GM19043 (cell line): Measurements from ENCODE around the gene ARMC2.
"Not testable (repeated sequence)": the region's sequence is repeated elsewhere in the genome, so short reads cannot be mapped to it uniquely, and the experiment has no call there.

Experiments
- ATAC-seq: cut with Tn5 transposase; IDR thresholded peaks from one replicate; pipeline ENCODE4 v1.9.1; 2021; ENCODE audit warnings: low read depth; ENCODE audit not compliant: unreplicated experiment

Gene ARMC2

DNA sequence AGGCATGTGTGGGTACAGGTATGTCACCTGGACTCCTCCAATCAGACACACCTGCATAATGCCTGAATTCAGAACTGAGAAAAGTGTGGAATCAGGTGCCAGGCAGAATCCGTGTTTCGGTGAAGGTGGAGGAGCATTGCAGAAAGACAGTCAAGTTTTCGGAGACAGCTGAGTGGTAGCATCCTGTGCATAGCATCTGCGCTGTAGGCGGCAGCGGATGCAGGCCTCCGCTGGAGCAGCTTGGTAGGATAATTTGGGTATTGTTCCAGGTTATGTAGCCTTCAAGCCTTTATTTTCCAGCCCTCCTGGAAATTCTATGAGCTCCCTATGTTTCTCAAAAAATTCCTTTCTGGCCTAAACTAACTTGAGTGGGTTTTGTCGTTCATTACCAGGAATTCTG is 15.5 kb upstream of the ARMC2 start:
- no peak for ATAC-seq

DNA sequence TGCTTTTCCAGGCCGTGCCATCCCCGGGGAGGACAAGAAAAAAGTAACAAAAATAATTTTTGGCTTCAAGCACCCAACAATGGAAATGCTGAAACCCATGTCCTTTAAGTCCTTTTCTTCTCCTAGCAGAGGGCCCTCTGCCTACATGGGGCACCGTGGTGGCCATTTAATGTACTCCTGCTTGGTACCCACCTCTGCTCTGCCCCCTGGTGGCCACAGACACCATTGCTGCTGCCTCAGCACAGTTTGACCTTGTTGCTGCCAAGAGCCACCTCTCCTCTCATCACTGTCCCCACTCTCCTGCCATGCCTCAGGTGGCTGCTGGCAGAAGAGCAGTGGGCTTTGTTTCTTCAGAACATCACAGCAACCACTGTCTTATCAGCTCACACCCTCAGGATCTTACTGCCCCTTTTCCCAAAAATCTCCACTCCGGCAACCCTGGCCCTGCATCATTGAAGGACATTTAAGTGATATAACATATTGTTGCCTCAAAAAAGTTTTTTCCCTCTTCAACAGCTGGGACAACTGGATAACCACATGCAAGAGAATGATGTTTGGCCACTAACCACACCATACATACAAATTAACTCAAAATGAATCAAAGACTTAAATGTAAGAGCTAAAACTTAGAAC is 12.9 kb upstream of the ARMC2 start:
- ATAC-seq = peak; percentile 81

DNA sequence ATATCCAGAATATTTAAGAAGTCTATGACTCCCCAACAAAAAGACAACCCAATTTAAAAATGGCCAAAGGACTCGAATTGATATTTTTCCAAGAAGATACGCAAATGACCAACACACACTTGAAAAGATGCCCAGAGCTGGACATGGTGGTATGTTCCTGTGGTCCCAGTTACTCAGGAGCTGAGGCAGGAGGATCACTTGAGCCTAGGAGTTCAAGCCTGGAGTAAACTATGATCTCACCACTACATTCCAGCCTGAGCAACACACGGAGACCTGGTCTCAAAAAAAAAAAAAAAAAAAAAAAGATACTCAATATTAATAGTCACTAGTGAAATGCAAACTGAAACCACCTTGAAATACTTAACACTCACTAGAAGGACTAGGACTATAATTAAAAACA is 12.2 kb upstream of the ARMC2 start:
- ATAC-seq = no peak

DNA sequence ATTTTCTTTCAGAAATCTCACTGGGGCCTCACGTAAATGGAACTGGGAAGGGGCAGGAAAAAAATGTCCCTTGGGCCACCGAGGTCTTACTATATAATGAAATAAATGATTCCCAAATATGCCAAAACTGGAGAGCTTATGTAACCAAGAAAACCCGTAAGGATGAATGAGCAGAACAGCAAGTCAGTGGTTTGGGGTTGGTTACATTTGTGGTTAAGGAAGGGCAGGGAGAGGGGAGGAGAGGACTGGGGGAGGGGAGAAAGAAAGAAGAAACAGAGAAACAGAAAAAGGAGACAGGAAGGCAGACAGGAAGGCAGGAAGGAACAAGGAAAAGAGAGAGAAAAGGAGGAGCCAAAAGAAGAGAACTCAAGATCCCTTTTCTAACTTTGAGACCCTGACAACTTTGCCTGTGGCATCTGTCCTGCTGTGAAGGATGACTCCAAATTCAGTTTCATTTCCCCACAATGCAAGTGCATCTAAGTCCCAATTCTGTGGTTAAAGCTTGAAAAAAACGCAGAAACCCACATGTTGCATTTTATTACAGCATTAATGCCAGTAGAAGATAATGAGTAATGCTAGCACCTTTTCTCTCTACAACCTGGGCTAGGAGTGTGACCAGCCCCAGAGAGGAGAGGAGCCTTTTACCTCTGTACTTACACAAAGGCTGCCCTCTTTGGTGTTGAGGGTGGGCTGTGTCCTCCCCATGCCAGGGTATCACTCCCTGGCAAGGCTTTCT is 10.8 kb upstream of the ARMC2 start:
- no peak for ATAC-seq

DNA sequence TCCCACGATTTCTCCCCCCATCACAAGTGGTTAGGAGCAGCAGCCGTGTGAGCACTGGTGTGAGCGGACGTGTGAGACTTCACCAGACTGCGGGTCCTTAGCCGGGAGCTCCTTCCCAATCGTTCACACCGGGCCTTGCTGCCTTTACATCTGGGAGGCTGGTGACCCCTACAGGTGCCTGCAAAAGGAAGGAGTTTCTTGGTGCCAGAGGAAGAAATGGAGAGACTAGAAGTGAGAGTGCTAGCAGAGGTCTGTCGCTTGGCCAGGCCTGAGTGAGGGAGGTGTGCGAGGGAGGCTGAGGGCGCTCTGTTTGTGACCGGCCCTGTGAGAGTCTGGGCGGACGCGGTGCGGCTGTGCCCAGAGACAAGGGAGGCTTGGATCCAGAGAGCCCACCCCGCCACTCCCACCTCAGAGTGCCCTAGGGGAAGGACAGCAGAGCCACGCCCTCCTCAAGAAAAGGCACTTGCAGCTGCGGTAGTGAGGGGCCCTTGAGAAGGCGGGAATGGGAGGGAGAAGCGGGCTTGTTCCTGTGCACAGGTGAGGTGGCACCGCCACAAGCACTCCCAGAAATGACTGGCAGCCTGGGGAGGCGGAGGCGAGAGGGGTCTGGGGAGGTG is 10.0 kb upstream of the ARMC2 start:
- ATAC-seq = no peak

DNA sequence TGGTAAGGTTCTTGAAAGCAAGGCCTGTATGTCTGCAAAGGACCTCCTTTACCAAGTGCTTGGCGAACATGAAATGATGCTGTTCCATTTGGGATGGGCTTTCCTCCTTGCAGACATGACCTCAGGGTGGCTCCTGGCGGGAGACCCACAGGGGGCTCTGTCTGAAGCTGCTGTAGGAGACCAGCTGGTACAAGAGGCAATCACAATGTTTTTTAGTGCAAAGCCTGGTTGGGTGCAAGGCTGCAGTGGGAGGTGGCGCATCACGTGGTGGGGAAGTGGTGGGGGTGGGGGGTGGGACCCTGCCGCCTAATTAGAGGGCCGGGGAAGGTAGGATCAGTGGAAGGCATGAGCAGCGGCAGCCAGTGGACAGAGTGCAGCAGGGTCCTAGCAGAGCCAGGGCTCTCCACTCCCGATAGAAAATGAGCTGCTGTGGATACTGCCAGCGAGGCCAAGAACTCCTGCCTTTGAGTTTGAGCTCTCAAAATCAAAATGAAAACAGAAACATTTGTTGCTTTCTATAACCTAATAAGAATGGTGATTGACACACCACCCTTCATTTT is 9.1 kb upstream of the ARMC2 start:
- no peak for ATAC-seq

DNA sequence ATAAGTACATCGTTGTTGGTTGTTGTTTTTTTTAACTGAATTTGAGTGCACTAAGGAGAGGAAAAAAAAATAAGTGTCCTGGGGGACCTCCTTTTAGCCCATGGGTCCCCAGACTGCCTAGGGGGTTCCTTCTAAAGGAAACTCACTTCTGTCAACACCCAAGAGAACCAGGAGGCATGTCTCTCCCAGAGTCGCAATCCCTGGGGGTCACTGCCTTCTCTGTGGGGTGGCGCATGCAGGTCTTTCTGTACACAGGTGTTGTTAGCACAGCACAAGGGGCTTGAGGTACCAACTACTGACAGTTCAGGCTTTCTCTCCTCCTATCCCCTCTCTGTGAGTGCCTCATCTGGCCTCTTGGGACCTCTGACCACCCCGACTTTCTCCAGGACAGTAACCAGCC is 7.3 kb upstream of the ARMC2 start:
- ATAC-seq = no peak

DNA sequence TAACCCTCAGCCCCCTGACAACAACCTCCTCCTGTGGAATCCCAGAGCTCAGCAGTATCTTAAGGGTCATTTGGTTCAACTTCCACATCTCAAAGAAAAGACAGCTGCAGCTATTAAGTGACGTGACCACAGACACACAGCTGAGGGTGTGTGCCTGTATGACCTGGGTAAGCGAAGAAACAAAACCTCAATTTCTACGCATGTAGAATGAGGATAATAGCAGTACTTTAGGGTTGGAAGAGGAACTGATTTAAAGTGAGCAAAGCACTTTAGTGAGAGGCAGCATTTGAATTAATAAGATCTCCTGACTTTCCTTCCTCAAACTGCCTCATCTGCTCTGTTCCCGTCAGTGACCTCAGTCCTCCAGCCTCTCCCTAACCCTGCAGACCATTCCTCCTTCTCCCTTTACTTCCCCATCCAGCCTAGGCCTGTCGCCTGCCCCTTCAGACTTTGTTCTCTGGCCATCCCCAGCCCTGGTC is 6.8 kb upstream of the ARMC2 start:
- ATAC-seq = no peak

DNA sequence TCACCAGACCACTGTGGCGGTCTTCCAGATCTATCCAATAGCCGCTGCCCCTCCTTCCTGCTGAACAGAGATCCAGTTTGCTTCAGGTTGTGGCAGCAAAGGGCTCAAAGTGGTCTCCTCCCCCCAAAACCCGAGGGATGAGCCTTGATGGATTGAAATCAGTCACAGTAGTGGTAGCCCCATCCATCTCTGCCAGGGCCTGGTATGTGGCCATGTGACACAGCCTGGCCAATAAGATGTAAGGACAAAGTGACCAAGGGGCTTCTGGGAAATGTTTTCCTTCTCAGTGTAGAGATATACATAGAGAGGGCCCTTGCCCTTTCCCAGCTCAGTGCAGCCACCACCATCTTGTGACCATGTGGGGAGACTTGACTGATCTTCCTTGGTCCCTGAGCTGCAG is 4.1 kb upstream of the ARMC2 start:
- no peak for ATAC-seq

DNA sequence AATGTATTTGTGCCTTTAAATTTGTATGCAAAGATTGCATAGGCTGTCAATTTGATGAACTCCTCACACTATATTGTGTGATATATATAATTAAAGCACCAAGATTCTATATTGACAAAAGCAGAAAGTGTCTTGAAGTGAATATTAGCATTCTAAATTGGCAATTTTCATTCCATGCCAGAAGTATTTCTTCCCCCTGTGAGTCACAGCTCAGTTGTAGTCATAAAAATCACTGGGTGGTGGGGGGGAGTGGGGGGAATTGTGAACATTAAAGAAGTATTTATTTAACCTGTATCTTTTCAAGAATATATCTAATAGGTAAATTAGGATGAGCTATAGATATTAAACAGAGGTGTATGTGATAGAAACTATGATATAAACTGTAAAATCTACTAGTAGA is 3.1 kb upstream of the ARMC2 start:
- ATAC-seq = no peak

DNA sequence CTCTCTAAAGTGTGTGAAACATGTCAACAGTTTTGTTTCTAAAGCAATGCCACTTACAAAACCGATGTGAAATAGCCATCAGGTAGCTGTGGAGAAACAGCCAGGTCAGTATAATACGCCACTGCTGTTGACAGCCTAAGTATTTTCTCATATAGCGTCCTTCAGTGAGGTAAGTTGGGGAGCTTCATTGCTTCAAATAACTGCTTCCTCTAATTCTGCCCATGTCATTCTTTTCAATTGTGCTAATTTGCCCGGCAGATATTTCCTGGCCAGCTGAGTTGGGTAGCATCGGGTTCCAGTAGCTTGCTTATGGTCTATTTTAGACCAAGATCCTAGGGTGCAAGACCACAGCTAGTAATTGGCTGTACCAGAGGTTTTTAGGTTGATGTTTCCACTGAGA is 2.1 kb upstream of the ARMC2 start:
- no peak for ATAC-seq

DNA sequence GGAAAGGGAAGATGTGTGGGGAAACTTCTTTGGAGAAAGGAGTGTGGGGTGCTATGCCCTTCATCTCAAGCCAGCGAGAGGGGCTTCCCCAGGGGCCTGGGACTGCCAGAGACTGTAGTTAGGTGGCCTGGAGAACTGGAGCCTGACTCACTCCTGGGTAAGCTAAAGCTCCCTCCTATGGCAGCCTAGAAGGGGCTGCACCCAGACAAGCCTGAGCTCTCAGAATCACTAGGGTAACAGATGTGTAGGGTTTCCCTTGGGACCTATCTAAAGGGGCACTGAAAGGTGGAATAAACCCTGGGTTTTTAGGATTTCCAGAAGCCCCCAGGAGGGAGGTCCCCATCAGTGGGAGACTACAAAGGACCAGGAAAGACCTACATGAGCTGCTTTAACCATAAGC is 1.6 kb upstream of the ARMC2 start:
- no peak for ATAC-seq

DNA sequence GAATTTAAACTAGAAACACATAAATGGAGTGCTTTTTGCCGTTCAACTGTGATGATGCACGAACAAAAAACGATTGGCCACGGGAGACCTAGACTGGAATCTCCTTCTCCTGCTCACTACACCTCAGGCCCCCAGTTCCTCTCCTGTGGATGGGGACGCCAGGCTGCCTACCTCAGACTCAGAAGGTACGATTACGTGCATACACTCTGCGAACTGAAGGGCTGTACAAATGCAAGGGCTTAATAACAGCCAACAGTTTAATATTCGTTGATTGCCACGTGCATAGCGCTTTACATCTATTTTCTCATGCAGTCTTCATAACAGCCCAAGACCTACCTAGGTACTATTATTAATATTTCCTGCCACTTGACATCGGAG is 495 bp upstream of the ARMC2 start:
- ATAC-seq = no peak

DNA sequence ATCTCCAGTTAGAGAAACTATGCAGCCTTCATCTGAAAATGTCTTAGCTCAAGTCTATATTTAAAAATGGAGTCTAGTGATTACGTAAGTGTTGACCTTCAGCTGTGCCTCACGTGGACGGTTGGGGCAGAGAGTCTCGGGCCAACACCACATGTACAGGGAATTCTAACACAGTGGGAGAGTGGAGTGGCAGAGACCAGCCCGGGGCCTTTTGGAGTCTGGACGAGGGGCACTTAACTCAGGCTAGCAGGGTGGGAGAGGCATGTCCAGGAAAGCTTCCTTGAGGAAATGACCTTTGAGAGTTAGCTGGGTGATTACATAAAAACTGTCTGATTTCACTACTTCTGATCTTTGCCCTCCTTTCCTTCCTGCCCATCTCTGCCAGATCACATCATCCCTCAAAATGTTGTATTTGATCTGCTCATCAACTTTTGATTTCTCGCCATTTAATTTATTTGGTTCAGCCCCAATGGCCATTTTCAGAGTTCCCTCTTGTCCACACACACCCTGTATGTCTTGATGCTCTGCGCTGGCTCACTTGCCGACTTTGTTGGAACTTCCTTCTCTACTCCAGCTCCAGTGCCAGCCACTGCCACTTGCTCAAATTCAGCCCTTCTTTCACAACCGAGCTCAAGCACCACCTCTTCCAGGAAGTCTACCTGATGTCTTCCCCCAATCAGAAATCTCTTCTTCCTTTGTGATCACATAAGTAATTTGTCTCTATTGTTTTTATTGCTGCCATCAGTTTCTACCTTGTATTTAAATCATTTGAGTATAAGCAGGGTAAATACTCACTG is 2.6 kb downstream of the ARMC2 start:
- ATAC-seq = no peak

DNA sequence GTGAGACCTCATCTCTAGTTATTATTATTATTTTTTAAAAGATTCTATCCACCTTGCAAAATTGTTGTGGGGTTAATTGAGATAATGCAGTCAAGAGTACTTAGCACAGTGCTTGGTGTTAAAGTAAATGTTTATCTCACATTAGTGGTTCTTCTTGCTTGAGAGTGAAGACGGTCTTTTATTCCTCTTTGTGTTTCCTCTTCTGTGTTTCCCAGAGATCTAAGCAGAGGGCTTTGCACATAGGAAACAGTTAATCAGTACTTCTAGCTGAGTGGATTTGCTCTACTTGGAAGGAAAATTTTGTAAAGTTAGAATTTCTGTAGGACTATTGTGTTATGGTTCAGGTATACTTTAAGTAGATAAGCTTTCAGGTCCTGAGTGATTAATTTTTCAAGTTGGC is 3.5 kb downstream of the ARMC2 start:
- no peak for ATAC-seq

DNA sequence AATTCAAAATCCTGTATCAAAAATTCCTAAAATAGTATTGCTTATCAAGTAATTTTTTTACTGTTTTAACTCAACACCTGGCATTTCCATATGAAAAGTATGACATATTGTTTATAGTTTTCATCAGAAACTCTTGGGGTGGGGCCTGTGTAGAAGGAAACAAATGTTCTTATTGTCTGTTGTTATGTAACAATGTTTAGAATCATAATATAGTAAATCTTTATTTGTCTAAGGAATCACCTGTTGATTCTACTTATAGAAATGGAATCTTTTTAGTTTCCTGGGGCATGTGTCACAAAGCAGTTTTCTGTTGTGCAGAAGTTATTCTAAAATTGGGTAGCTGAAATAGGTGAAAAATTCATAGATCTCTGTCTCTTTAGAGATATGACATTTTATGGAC is 4.9 kb downstream of the ARMC2 start:
- no peak for ATAC-seq

DNA sequence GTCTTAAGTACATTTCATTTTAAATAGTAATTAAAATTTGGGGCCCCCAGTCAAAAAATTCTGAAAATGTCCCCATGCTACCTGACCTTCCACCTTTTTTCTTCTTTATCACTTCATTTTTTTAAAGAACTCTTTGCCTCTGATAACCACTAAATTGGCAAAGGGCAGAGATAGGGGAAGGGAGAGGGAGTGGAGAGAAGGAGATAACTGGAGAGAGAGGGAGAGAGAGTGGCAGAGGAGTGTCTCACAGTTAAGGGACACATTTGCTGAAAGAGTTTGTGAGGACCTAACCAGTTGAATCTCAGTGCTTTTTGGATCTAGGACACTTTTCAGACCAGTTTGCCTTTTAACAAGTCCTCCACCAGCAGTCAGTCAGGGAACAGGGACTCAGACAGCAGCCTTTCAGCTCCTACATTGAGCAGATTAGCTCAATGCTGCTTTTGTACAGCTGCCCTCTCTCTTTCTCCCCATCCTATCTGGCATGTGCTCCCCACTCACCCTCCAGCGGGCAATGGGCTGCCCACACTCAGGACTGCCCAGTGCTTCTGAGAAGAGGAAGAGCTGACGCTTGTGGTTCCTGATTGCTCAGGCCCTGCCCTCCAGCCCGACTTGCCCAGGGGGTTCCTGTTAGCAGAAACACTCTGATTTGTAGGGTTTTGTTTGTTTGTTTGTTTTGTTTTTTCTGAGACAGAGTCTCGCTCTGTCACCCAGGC is 14.4 kb downstream of the ARMC2 start:
- no peak for ATAC-seq

DNA sequence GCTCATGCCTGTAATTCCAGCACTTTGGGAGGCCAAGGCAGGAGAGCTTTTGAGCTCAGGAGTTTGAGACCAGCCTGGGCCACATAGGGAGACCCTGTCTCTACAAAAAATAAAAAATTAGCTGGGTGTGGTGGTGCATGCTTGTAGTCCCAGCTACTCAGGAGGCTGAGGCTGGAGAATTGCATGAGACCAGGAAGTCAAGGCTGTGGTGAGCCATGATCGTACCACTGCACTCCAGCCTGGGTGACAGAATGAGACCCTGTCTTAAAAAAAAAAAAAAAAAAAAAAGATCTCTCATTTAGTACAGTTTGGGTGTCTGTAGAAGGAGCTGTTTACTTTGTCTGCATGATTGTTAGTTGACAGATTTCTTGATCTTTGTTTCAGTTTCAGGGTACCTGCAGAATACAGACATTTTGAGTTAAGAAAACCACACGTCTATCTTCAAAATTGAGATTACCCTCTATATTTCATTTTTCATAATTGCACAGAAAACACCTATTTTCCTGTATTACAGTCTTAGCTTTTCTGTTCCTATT is 17.6 kb downstream of the ARMC2 start:
- ATAC-seq = not testable (repeated sequence)

DNA sequence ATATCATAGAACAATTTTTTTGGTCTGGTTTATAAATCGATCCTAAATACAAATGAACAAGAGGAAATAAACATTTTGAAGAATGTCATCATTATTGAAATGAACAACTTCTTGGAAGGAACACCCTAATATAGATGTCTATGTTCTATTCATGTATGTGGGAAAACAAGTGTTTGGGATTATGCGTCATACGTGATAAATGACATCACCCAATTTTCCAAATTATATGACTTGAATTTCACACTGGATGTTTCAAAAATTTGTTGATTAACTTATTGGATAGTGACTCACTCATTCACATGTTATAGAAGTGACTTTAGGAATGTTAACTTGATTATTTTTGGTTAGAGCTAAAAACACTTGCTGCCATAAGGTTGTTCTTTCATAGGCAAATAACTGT is 18.6 kb downstream of the ARMC2 start:
- ATAC-seq = no peak

DNA sequence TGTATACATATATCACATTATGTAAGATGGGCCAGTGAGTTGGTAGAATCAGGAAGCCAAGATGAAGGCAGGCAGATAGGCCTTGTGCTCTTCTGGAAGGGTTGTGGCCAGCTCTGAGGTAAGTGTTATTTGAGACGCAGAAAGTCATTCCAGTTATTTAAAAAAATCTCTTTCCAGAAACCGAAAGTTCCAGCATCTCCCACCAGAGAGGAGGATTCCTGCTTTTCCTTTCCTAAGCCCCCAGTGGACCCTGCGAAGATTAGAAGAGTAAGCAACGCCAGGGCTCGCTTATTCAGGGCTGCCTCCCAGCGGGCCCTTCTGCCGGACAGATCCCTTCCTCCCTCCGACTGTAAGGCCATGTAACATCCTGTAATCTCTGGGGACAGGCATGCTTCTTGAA is 20.4 kb downstream of the ARMC2 start:
- no peak for ATAC-seq
